Activated CD8-positive, alpha-beta memory T cell treated with anti-CD3 and anti-CD28 coated beads, Interleukin-2, amount 50 U/mL, for 24 hours (primary cell): ENCODE measurements around the gene TMEM43.

Source experiments
- DNase-seq: peaks from one replicate; pipeline ENCODE4 v3.0.0-alpha.2; 2020; ENCODE audit errors: extremely low read depth

The TMEM43 gene

GRCh38 chr3:14178247-14179113 lies 53.6 kb downstream of the TMEM43 start, which contains the start of the genes LSM3 and XPC:
Gene LSM3 (plus strand): TSS chr3:14178817. CDS start chr3:14178861, 44 bp downstream.
Gene XPC (minus strand): TSS chr3:14178601. CDS start chr3:14178568, 33 bp downstream.
- peak; percentile 94 for DNase-seq

GRCh38 chr3:14179114-14179465 lies 54.2 kb downstream of the TMEM43 start:
- DNase-seq: no peak

GRCh38 chr3:14179795-14180194 lies 54.9 kb downstream of the TMEM43 start:
- DNase-seq: no peak

- no peak for DNase-seq
Observed at GRCh38 chr3:14181253-14181652, 56.4 kb downstream of the TMEM43 start.

- DNase-seq: no peak
Observed at GRCh38 chr3:14183015-14183577, 58.2 kb downstream of the TMEM43 start.

GRCh38 chr3:14186854-14187458 lies 62.1 kb downstream of the TMEM43 start:
- no peak for DNase-seq

DNA sequence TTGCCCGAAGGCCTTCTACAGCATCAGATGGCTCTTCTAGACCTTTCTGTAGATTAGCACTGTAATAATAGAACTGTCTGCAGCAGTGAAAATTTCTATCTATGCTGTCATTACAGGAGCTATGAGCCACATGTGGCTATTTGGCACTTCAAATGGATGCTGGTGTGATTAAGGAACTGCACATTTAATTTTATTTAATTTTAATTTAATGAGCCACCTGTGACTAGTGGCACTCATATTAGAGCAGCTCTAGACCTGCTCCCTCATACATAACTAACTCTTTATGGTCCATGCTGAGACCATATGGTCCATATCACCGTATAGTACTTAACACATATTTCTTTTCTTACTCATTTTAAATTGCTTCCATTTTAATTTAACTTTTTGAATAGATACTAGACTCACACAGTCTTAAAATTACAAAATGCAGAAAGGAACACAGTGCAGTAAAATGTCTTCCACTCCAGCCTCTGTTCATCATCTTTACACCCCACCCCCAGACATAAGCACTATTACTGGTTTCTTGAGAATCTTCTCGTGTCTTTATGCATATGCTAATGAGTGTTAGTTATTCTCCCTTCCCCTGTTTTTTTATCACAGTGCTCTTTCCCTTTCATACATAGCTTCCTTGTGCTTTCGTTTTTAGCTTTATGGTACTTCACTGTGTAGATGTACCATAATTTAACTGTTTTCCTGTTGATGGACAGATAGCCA lies 63.3 kb downstream of the TMEM43 start:
- no peak for DNase-seq
